Ascending aorta (tissue), 2 donors: ENCODE results near the gene RCOR3. TPM values are rescaled to one million over a fixed set of nuclear protein-coding genes. Genes with fewer than 3 reads are reported as not detected.
"Not testable (repeated sequence)": the region's sequence is repeated elsewhere in the genome, so short reads cannot be mapped to it uniquely, and the experiment has no call there.

Source experiments
- DNase-seq, 2 donors: peaks; one replicate each; pipeline ENCODE4 v3.0.0-alpha.2; 2019; ENCODE audit warnings: low spot score in 2 of 2
- H3K27ac ChIP-seq, 2 donors: fragments of 200-600 bp; sonication (generic); one replicate each; pipeline ENCODE4 v1.5.1; 2016 to 2017; ENCODE audit warnings: mild to moderate bottlenecking in 1 of 2
- H3K27me3 ChIP-seq: fragments of 200-600 bp; sonication (generic); one replicate; pipeline ENCODE4 v1.5.1; 2017
- H3K36me3 ChIP-seq, 2 donors: fragments of 200-600 bp; sonication (generic); one replicate each; pipeline ENCODE4 v1.5.1; 2016
- H3K4me1 ChIP-seq, 2 donors: fragments of 200-600 bp; sonication (generic); one replicate each; pipeline ENCODE4 v1.5.1; 2016 to 2017; ENCODE audit warnings: mild to moderate bottlenecking in 1 of 2
- H3K4me3 ChIP-seq, 2 donors: fragments of 200-600 bp; sonication (generic); one replicate each; pipeline ENCODE4 v1.5.1; 2016 to 2017; ENCODE audit warnings: mild to moderate bottlenecking in 1 of 2
- H3K9me3 ChIP-seq, 2 donors: fragments of 200-600 bp; sonication (generic); one replicate each; pipeline ENCODE4 v1.5.1; 2016
- intact Hi-C: fragments of 100-400 bp; cut with DNase I; formaldehyde crosslinking; loops from one replicate; pipeline ENCODE4 v1.15.1; 2023
- total RNA-seq: library from RNA; depleted of rRNA; stranded (reverse); fragments of >200 nt; gene quantifications from one replicate; pipeline ENCODE4 v1.1.0, GENCODE V29; 2016
- TF ChIP-seq, protein P1 (sequence below), 3 experiments: fragments of 200-600 bp in 2 of 3; fragments of 450-650 bp in 1 of 3; sonication (generic) in 2 of 3; IDR thresholded peaks; one replicate each; pipeline ENCODE4 v1.5.1; 2016 to 2019; ENCODE audit warnings: antibody characterized with exemption in 3 of 3, mild to moderate bottlenecking in 1 of 3, moderate library complexity in 1 of 3

Gene RCOR3
- total RNA-seq, 1 donor from 2014 or later = 10.3 TPM

DNA sequence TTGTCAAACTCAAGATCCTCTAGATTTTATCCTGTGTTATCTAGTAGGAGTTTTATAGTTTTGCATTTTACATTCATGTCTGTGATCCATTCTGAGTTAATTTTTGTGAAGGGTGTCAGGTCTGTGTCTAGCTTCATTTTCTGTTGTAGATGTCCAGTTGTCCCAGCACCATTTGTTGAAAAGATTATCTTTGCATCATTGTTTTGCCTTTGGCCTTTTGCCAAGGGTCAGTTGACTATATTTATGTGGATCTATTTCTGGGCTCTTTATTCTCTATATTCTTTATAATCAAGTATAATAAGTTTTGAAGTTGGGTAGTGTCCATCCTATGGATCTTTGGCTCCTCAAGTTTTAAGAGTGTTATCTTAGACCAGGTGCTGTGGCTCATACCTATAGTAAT lies 89.4 kb downstream of the RCOR3 start:
- H3K4me1 ChIP-seq = peaks cover 0 to 5% of the 10 kb centered on the region in 2 donors
- no peak overlapping the region for H3K27ac ChIP-seq
- no peak overlapping the region for H3K4me3 ChIP-seq
- H3K36me3 ChIP-seq = peaks cover 0 to 11% of the 10 kb centered on the region in 2 donors
- TF ChIP-seq, protein P1, sequence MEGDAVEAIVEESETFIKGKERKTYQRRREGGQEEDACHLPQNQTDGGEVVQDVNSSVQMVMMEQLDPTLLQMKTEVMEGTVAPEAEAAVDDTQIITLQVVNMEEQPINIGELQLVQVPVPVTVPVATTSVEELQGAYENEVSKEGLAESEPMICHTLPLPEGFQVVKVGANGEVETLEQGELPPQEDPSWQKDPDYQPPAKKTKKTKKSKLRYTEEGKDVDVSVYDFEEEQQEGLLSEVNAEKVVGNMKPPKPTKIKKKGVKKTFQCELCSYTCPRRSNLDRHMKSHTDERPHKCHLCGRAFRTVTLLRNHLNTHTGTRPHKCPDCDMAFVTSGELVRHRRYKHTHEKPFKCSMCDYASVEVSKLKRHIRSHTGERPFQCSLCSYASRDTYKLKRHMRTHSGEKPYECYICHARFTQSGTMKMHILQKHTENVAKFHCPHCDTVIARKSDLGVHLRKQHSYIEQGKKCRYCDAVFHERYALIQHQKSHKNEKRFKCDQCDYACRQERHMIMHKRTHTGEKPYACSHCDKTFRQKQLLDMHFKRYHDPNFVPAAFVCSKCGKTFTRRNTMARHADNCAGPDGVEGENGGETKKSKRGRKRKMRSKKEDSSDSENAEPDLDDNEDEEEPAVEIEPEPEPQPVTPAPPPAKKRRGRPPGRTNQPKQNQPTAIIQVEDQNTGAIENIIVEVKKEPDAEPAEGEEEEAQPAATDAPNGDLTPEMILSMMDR (IDR thresholded peaks at IDR 0.05) = no peak
- intact Hi-C loops = no loop called here
- no peaks in the 10 kb centered on the region for H3K27me3 ChIP-seq
- no peak for DNase-seq
- H3K9me3 ChIP-seq = no peaks in the 10 kb centered on the region

DNA sequence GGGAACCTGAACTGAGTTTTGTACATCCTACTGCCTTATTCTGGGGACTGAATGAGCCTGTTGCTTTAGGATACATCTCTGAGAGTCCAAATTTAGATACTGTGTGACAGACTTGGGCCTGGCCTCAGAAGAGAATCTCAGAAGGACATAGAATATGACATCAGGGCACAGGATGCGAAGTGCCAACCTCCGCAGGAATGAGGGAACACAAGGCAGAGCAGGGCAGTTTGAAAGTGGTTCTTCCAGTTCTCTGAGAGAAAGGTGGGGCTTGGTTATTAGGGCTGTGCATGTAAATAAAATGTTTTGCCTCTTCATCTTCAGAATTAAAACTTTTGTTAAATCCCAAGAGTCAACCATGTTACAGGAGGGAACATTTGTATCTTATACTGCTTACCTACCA lies 90.6 kb downstream of the RCOR3 start:
- intact Hi-C loops = no loop called here
- TF ChIP-seq, protein P1 (IDR thresholded peaks at IDR 0.05) = no peak

DNA sequence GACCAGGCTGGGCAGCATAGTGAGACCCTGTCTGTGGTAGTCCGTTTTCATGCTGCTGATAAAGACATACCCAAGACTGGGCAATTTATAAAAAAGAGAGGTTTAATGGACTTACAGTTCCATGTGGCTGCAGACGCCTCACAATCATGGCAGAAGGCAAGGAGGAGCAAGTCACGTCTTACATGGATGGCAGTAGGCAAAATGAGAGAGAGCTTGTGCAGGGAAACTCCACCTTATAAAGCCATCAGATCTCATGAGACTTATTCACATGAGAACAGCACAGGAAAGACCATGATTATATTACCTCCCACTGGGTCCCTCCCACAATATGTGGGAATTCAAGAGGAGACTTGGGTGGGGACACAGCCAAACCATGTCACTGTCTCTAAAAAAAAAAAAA lies 92.9 kb downstream of the RCOR3 start:
- H3K9me3 ChIP-seq, intact Hi-C loops, H3K27ac ChIP-seq, DNase-seq, H3K4me3 ChIP-seq, H3K27me3 ChIP-seq, H3K4me1 ChIP-seq: not testable (repeated sequence)
- H3K36me3 ChIP-seq = peaks cover 14 to 22% of the 10 kb centered on the region in 2 donors

More for the DNA sequence above, 90.6 kb downstream of the RCOR3 start:
- H3K4me3 ChIP-seq = no peak overlapping the region
- no peaks in the 10 kb centered on the region for H3K27me3 ChIP-seq
- no peaks in the 10 kb centered on the region for H3K9me3 ChIP-seq
- peaks cover 0 to 5% of the 10 kb centered on the region in 2 donors for H3K4me1 ChIP-seq
- H3K36me3 ChIP-seq = peaks cover 9 to 11% of the 10 kb centered on the region in 2 donors
- H3K27ac ChIP-seq = no peak overlapping the region
- DNase-seq = no peak

DNA sequence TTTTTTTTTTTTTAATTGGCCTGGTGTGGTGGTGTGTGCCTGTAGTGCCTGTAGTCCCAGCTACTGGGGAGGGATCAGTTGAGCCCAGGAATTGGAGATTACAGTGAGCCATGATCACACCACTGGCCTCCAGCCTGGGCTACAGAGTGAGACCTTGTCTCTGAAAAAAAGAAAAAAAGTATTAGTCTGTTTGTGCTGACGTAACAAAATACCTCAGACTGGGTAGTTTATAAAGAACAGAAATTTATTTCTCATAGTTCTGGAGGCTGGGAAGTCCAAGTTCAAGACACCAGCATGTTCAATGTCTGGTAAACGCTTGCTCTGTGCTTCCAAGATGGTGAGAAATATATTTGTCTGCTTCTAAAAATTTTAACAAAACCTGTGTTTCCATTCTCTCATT lies 93.3 kb downstream of the RCOR3 start:
- Histone ChIP-seq H3K27ac (no peak overlapping the region), H3K4me3 (no peak overlapping the region), H3K27me3 (no peaks in the 10 kb centered on the region), H3K9me3 (no peaks in the 10 kb centered on the region), H3K4me1 (peaks cover 0 to 4% of the 10 kb centered on the region in 2 donors), H3K36me3 (peaks cover 14 to 22% of the 10 kb centered on the region in 2 donors)
- TF ChIP-seq, protein P1 (IDR thresholded peaks at IDR 0.05) = no peak
- intact Hi-C loops = no loop called here
- DNase-seq = no peak

DNA sequence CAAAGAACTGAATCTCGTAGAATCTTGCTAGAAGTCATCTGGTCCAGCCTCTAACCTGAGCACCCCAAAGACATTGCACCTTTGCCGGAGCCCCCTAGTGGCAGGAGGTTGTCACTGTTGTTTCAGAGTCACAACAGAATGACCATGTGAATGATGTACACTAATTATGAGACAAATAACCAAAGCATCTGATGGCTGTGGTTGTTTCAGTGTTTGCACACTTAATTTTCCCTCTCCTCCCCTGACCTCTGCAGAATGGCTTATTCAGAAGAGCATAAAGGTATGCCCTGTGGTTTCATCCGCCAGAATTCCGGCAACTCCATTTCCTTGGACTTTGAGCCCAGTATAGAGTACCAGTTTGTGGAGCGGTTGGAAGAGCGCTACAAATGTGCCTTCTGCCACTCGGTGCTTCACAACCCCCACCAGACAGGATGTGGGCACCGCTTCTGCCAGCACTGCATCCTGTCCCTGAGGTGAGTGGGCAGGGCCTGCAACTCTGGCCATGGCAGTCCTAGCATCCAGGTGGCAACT lies 93.9 kb downstream of the RCOR3 start:
- Histone ChIP-seq H3K9me3 (no peaks in the 10 kb centered on the region), H3K4me1 (peaks cover 0 to 8% of the 10 kb centered on the region in 2 donors), H3K36me3 (peaks cover 16 to 22% of the 10 kb centered on the region in 2 donors), H3K27me3 (no peaks in the 10 kb centered on the region), H3K27ac (no peak overlapping the region), H3K4me3 (no peak overlapping the region)
- DNase-seq = no peak
- intact Hi-C loops = no loop called here
- TF ChIP-seq, protein P1 (IDR thresholded peaks at IDR 0.05) = peak in 2 of 3 experiments; percentile 39 to 48

DNA sequence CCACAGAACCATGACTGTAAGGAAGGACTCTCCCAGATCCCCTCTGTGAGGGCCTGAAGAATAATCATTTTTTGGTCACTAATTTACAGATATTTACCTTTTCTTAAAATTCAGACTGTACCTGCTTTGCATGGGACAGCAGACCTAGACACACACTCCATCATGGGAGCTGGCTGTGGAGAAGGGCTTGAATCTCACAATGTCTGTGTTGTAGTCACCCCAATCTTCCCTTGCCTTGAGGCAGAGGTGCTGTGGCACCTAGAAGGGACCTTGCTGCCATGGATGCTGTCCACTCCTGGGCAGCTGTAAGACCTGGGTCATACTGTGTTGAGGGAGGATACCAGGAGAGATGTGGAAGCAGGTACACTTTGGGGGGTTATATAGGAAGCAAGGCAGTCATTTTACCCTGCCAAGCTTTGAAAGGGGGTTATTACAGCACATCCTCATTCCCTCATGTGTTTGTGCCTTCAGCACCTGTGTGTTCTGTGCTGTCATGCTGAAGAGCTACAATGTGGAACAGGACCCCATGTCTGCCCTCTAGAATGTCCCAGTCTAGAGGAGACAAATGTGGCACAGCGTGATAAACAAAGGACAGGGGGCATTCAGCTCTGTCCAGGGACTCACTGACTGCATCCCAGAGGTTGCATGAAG lies 94.5 kb downstream of the RCOR3 start:
- Histone ChIP-seq H3K27ac (peak overlapping the region in 1 of 2 donors; percentile 13), H3K9me3 (no peaks in the 10 kb centered on the region), H3K36me3 (peaks cover 16 to 22% of the 10 kb centered on the region in 2 donors), H3K27me3 (no peaks in the 10 kb centered on the region), H3K4me3 (no peak overlapping the region), H3K4me1 (peaks cover 0 to 8% of the 10 kb centered on the region in 2 donors)
- DNase-seq = no peak
- intact Hi-C loops = no loop called here
- TF ChIP-seq, protein P1 (IDR thresholded peaks at IDR 0.05) = no peak
